ENCODE results near the gene GDA. TPM values are rescaled to one million over a fixed set of nuclear protein-coding genes. Genes with fewer than 3 reads are reported as not detected.

Gene GDA
- total RNA-seq, 4 donors from 2014 or later: 0.76 to 2.4 TPM; not detected in 2

DNA sequence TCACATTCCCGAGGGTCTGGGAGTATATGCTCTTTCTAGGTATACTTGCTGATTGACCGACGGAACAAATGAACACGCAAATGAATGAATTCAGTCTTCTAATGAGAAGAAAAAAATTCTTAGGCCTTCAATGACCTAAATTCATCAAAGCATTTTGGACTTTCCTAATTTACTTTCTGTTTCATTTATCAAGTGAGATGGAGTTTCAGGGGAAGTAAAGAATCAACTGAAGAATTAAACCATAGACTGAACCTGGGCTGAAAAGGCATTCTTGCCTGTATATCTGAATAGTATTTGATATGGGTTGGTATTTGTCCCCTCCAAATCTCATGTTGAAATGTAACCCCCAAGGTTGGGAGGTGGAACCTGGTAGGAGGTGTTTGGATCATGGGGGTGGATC, 151.6 kb downstream of the GDA start:
- no peak for DNase-seq
- Histone ChIP-seq H3K9me3 (no peaks in the 10 kb centered on the region), H3K4me1 (peaks cover 0 to 43% (median 18%) of the 10 kb centered on the region in 3 donors), H3K36me3 (no peaks in the 10 kb centered on the region), H3K4me3 (no peak overlapping the region), H3K27me3 (no peaks in the 10 kb centered on the region), H3K27ac (no peak overlapping the region)
- no peak for TF ChIP-seq CTCF (IDR thresholded peaks at IDR 0.05)
- no peak for TF ChIP-seq POLR2A (IDR thresholded peaks at IDR 0.05)
- intact Hi-C loops (cut with DNase I): no loop called here
- WGBS, 2 donors: 83 to 90% methylated on average over 4 of the region's 4 CpGs

Small RNA genes within 50 kb of the gene (small RNA-seq; reads per million reads assigned to genes)
- 0 to 0.14 (median 0) reads per million in 4 donors for gene RNA5SP285

Other genes starting within 250 kb of the GDA start
- 10 to 100 TPM; 21.2 to 24.7 (median 22.2) TPM for gene ABHD17B, start 238.2 kb upstream of the GDA start, total RNA-seq
- gene C9orf85, start 237.8 kb upstream of the GDA start, total RNA-seq: 10 to 100 TPM in 3 of 4 donors, 1 to 10 TPM in 1; 9.1 to 12.8 (median 10.4) TPM
- gene C9orf57, start 88.8 kb upstream of the GDA start, total RNA-seq: not detected
- gene ZFAND5, start 215.8 kb downstream of the GDA start, total RNA-seq: 100 to 1,000 TPM in 1 of 4 donors, 10 to 100 TPM in 3; 89.1 to 203 (median 92.0) TPM

Data from esophagus squamous epithelium (tissue), 5 donors.